MG63 (cell line): Measurements from ENCODE around the gene ANKRD36C. TPM values are rescaled to one million over a fixed set of nuclear protein-coding genes. Genes with fewer than 3 reads are reported as not detected.

Experiments
- total RNA-seq: library from RNA; depleted of rRNA; stranded (reverse); fragments of >200 nt; shearing (Covaris generic); gene quantifications from 2 replicates; pipeline ENCODE4 v1.2.3, GENCODE V29; 2014; ENCODE audit warnings: low replicate concordance; rRNA removed

The ANKRD36C gene
- total RNA-seq, 1 experiment from 2014 or later: 10.3 TPM

Other genes with a start within 250 kb of the ANKRD36C start
- gene GPAT2, start 43.1 kb upstream of the ANKRD36C start, total RNA-seq: not detected in 2 replicates
- gene ADRA2B, start 124.7 kb upstream of the ANKRD36C start, total RNA-seq: 0.03 TPM in 1 of 2 replicates, not detected in the other
- gene ASTL, start 146.7 kb upstream of the ANKRD36C start, total RNA-seq: not detected in 2 replicates
- gene DUSP2, start 153.6 kb upstream of the ANKRD36C start, total RNA-seq: 4.9 and 8.7 TPM in 2 replicates
- 100 and 113 TPM in 2 replicates for gene STARD7, start 217.0 kb upstream of the ANKRD36C start, total RNA-seq